NCI-H82 treated with DMSO at 0.1 percent for 48 hours (cell line): ENCODE results near the gene FBXO48.
A peak's percentile ranks its signal among the peaks of the same experiment; 100 is the strongest.
"Not testable (repeated sequence)": the region's sequence is repeated elsewhere in the genome, so short reads cannot be mapped to it uniquely, and the experiment has no call there.

Source experiments
- DNase-seq: peaks from one replicate; lab custom pipeline; 2025; ENCODE audit not compliant: unreplicated experiment; lab: John Stamatoyannopoulos, UW

FBXO48 gene

GRCh38 chr2:68472796-68473414 lies 5.8 kb upstream of the FBXO48 start:
- DNase-seq = no peak

GRCh38 chr2:68471385-68471784 lies 4.3 kb upstream of the FBXO48 start:
- no peak for DNase-seq

- DNase-seq = no peak
These were observed 2.8 kb upstream of the FBXO48 start for GRCh38 chr2:68469935-68470334.

- no peak for DNase-seq
These were observed 1.7 kb upstream of the FBXO48 start for GRCh38 chr2:68468801-68469200.

- DNase-seq = no peak
These were observed 367 bp downstream of the FBXO48 start for GRCh38 chr2:68466778-68467076.

GRCh38 chr2:68466361-68466777 lies 725 bp downstream of the FBXO48 start:
- no peak for DNase-seq

GRCh38 chr2:68465081-68465916 lies 1.8 kb downstream of the FBXO48 start:
- no peak for DNase-seq

- DNase-seq = no peak
These were observed 2.4 kb downstream of the FBXO48 start for GRCh38 chr2:68464651-68465050.

- DNase-seq = peak; percentile 16
These were observed 3.7 kb downstream of the FBXO48 start for GRCh38 chr2:68463287-68463877.

- no peak for DNase-seq
These were observed 8.1 kb downstream of the FBXO48 start for GRCh38 chr2:68458981-68459380.

- DNase-seq = no peak
These were observed 10.9 kb downstream of the FBXO48 start for GRCh38 chr2:68456198-68456597.

- DNase-seq = no peak
These were observed 12.4 kb downstream of the FBXO48 start for GRCh38 chr2:68454719-68455118.

GRCh38 chr2:68453761-68454360 lies 13.2 kb downstream of the FBXO48 start:
- no peak for DNase-seq

- no peak for DNase-seq
These were observed 14.8 kb downstream of the FBXO48 start for GRCh38 chr2:68452158-68452900.

- no peak for DNase-seq
These were observed 18.1 kb downstream of the FBXO48 start for GRCh38 chr2:68448671-68449653.

GRCh38 chr2:68447118-68447517 lies 20.0 kb downstream of the FBXO48 start:
- DNase-seq = no peak

GRCh38 chr2:68446425-68446824 lies 20.7 kb downstream of the FBXO48 start:
- not testable (repeated sequence) for DNase-seq

GRCh38 chr2:68441994-68442322 lies 25.1 kb downstream of the FBXO48 start:
- no peak for DNase-seq

GRCh38 chr2:68441179-68441993 lies 25.7 kb downstream of the FBXO48 start:
- peak; percentile 83 for DNase-seq
